Measurements from ENCODE around the gene BCAS4.

The BCAS4 gene

DNA sequence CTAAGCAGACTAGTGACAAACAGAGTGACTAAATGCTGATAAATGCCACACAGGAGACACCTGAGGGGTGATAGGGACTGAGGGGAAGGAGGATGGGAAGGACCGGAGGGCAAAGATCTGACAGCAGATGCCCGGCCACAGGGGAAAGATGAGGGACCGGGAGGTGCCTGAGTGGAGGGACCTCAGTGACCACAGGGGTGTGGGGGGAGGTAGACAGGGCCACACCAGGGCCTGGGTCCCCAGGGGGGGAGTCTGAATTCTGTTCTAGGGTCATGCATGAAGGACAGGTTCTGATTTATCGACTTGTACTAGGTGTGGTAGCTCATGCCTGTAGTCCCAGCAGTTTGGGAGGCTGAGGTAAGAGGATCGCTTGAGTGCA, 6.9 kb downstream of the BCAS4 start:
- Histone ChIP-seq H3K9ac (ENCODE audit: low read length) (no peak overlapping the region; the same call in 1 of the 2 replicates), H3K4me1 (ENCODE audit: insufficient read depth, low read length, severe bottlenecking) (peaks cover 93% of the 10 kb centered on the region), H3K4me2 (ENCODE audit: low read length) (no peak overlapping the region; the same call in 1 of the 2 replicates), H3K27ac (ENCODE audit: low read depth, low read length, poor library complexity, severe bottlenecking) (peak overlapping the region; percentile 99), H3K9me3 (ENCODE audit: low read length) (no peaks in the 10 kb centered on the region), H3K27me3 (ENCODE audit: insufficient read depth, low read length) (no peaks in the 10 kb centered on the region), H3F3A (ENCODE audit: insufficient read depth, low read length) (0 out of 2 replicates have a peak, but pooled peaks cover 3% of the 10 kb centered on the region), H3K79me2 (ENCODE audit: insufficient read depth, low read length) (peaks cover 15% of the 10 kb centered on the region), H2AFZ (ENCODE audit: low read length) (no peak overlapping the region), H3K36me3 (ENCODE audit: insufficient read depth, low read length) (peaks cover 5% of the 10 kb centered on the region; the same call in 1 of the 2 replicates), H3K9me2 (ENCODE audit: low read depth, low read length) (no peaks in the 10 kb centered on the region), H3K4me3 (ENCODE audit: low read depth, low read length, poor library complexity, severe bottlenecking) (no peak overlapping the region), H4K20me1 (ENCODE audit: insufficient read depth, low read length) (no peaks in the 10 kb centered on the region)
- no peak for TF ChIP-seq EZH2 (IDR thresholded peaks at IDR 0.05; ENCODE audit: borderline replicate concordance, low read length)
- TF ChIP-seq, protein P1, sequence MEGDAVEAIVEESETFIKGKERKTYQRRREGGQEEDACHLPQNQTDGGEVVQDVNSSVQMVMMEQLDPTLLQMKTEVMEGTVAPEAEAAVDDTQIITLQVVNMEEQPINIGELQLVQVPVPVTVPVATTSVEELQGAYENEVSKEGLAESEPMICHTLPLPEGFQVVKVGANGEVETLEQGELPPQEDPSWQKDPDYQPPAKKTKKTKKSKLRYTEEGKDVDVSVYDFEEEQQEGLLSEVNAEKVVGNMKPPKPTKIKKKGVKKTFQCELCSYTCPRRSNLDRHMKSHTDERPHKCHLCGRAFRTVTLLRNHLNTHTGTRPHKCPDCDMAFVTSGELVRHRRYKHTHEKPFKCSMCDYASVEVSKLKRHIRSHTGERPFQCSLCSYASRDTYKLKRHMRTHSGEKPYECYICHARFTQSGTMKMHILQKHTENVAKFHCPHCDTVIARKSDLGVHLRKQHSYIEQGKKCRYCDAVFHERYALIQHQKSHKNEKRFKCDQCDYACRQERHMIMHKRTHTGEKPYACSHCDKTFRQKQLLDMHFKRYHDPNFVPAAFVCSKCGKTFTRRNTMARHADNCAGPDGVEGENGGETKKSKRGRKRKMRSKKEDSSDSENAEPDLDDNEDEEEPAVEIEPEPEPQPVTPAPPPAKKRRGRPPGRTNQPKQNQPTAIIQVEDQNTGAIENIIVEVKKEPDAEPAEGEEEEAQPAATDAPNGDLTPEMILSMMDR (IDR thresholded peaks at IDR 0.05; ENCODE audit: low read length) = no peak

DNA sequence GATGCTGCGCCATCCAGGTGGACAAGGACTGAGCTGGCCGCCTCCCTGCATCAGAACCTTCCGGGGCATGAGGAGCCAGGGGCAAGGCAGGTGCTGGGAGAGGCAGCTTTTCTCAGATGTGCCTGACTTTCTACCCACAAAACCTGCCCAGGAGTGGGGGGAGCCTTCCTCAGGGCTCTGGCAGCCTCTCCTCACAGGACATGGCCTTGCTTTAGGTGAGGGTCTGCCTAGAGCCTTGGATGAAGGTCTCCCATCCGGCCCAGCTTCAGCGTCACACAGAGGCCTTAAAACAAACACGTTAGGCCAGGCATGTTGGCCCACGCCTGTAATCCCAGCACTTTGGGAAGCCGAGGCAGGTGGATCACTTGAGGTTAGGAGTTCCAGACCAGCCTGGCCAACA, 7.4 kb downstream of the BCAS4 start:
- Histone ChIP-seq H3K27ac (ENCODE audit: low read depth, low read length, poor library complexity, severe bottlenecking) (peak overlapping the region; percentile 99), H3K9ac (ENCODE audit: low read length) (no peak overlapping the region; the same call in 1 of the 2 replicates), H2AFZ (ENCODE audit: low read length) (no peak overlapping the region), H3K4me1 (ENCODE audit: insufficient read depth, low read length, severe bottlenecking) (peaks cover 88% of the 10 kb centered on the region), H3K4me3 (ENCODE audit: low read depth, low read length, poor library complexity, severe bottlenecking) (no peak overlapping the region), H3K9me3 (ENCODE audit: low read length) (no peaks in the 10 kb centered on the region), H4K20me1 (ENCODE audit: insufficient read depth, low read length) (no peaks in the 10 kb centered on the region), H3K4me2 (ENCODE audit: low read length) (no peak overlapping the region; the same call in 1 of the 2 replicates), H3K27me3 (ENCODE audit: insufficient read depth, low read length) (no peaks in the 10 kb centered on the region), H3F3A (ENCODE audit: insufficient read depth, low read length) (0 out of 2 replicates have a peak, but pooled peaks cover 3% of the 10 kb centered on the region), H3K36me3 (ENCODE audit: insufficient read depth, low read length) (no peaks in the 10 kb centered on the region), H3K9me2 (ENCODE audit: low read depth, low read length) (no peaks in the 10 kb centered on the region), H3K79me2 (ENCODE audit: insufficient read depth, low read length) (peaks cover 9% of the 10 kb centered on the region)
- TF ChIP-seq, protein P1 (IDR thresholded peaks at IDR 0.05; ENCODE audit: low read length) = no peak
- no peak for TF ChIP-seq EZH2 (IDR thresholded peaks at IDR 0.05; ENCODE audit: borderline replicate concordance, low read length)

DNA sequence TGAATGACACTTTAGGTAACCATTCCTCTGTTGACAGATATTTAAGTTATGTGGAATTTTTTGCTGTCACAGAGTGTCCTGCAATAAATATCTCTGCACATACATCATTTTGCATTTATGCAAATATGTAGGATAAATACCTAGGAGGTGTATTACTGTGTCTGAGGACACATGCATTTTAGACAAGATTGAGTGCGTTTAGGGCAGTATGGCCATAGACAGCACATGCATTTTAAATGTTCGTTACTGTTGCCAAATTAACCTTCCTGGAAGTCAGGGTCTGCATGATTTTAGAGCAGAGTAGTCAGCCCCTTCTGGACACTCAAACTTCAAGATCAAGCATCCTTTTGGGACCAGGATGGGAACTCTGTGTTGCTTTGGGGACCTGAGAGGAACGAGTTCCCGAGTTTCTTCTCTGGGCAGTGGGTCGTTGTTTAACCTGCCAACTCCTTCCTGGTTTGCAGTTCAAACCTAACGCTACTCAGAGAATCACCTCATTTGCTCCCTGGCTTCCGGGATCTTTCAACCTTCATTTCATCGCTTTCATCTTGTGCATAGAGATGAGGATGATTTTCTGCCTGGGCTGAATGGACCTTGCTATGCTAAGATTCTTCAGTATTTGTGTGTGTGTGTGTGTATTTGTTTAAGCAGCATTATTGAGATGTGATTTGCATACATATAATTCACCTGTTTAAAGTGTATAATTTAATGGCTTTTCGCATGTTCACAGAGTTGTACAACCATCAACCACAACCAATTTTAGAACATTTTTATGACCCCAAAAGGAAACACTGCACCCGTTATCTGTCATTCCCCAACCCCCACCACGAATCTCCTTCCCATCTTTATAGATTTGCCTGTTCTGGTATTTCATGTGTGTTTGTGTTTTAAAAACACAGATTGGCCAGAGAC, 9.8 kb downstream of the BCAS4 start:
- Histone ChIP-seq H3K27me3 (ENCODE audit: insufficient read depth, low read length) (no peaks in the 10 kb centered on the region), H3F3A (ENCODE audit: insufficient read depth, low read length) (0 out of 2 replicates have a peak, but pooled peaks cover 3% of the 10 kb centered on the region), H3K27ac (ENCODE audit: low read depth, low read length, poor library complexity, severe bottlenecking) (peak overlapping the region; percentile 99), H4K20me1 (ENCODE audit: insufficient read depth, low read length) (no peaks in the 10 kb centered on the region), H3K9me3 (ENCODE audit: low read length) (no peaks in the 10 kb centered on the region), H3K36me3 (ENCODE audit: insufficient read depth, low read length) (no peaks in the 10 kb centered on the region), H3K4me1 (ENCODE audit: insufficient read depth, low read length, severe bottlenecking) (peaks cover 69% of the 10 kb centered on the region), H2AFZ (ENCODE audit: low read length) (no peak overlapping the region), H3K9ac (ENCODE audit: low read length) (peak overlapping the region; percentile 69), H3K9me2 (ENCODE audit: low read depth, low read length) (no peaks in the 10 kb centered on the region), H3K4me2 (ENCODE audit: low read length) (peak overlapping the region; percentile 72), H3K4me3 (ENCODE audit: low read depth, low read length, poor library complexity, severe bottlenecking) (peak overlapping the region; percentile 49), H3K79me2 (ENCODE audit: insufficient read depth, low read length) (peaks cover 17% of the 10 kb centered on the region)
- TF ChIP-seq, protein P1 (IDR thresholded peaks at IDR 0.05; ENCODE audit: low read length) = no peak
- no peak for TF ChIP-seq EZH2 (IDR thresholded peaks at IDR 0.05; ENCODE audit: borderline replicate concordance, low read length)
